BE2C (cell line): ENCODE results near the gene TRIM44.

Experiments used
- DNase-seq: peaks from one replicate; pipeline ENCODE4 v3.0.0-alpha.2; 2020
- H3K27me3 ChIP-seq: fragments of 250-450 bp; sonication (Bioruptor Pico); 2 replicates; pipeline ENCODE4 v1.5.1; 2020; ENCODE audit warnings: mild to moderate bottlenecking
- H3K36me3 ChIP-seq: fragments of 250-450 bp; sonication (Bioruptor Pico); 2 replicates; pipeline ENCODE4 v1.5.1; 2020; ENCODE audit warnings: mild to moderate bottlenecking
- H3K4me1 ChIP-seq: fragments of 250-450 bp; sonication (Bioruptor Pico); 2 replicates; pipeline ENCODE4 v1.5.1; 2020
- H3K4me3 ChIP-seq: 2 replicates; pipeline ENCODE4 v1.5.1; 2011; ENCODE audit warnings: low read depth, low read length
- H3K9me3 ChIP-seq: fragments of 250-450 bp; sonication (Bioruptor Pico); 2 replicates; pipeline ENCODE4 v1.5.1; 2020
- CTCF ChIP-seq: IDR thresholded peaks from 2 replicates; pipeline ENCODE4 v1.5.1; 2012; ENCODE audit warnings: mild to moderate bottlenecking, low read depth, low read length

Gene TRIM44

GRCh38 chr11:35814081-35814695, 151.6 kb downstream of the TRIM44 start:
- H3K4me3 ChIP-seq: no peak overlapping the region
- no peak for DNase-seq
- no peaks in the 10 kb centered on the region; the same call in 1 of the 2 replicates for H3K4me1 ChIP-seq
- H3K36me3 ChIP-seq: no peaks in the 10 kb centered on the region
- no peaks in the 10 kb centered on the region for H3K9me3 ChIP-seq
- no peaks in the 10 kb centered on the region for H3K27me3 ChIP-seq
- TF ChIP-seq CTCF: no peak

GRCh38 chr11:35814720-35815305, 152.2 kb downstream of the TRIM44 start:
- DNase-seq: no peak
- no peak for TF ChIP-seq CTCF
- H3K4me1 ChIP-seq: no peaks in the 10 kb centered on the region; the same call in 1 of the 2 replicates
- no peak overlapping the region for H3K4me3 ChIP-seq
- H3K9me3 ChIP-seq: no peaks in the 10 kb centered on the region
- H3K27me3 ChIP-seq: no peaks in the 10 kb centered on the region
- no peaks in the 10 kb centered on the region for H3K36me3 ChIP-seq

- no peaks in the 10 kb centered on the region for H3K9me3 ChIP-seq
- no peak overlapping the region for H3K4me3 ChIP-seq
- H3K36me3 ChIP-seq: no peaks in the 10 kb centered on the region
- no peak for DNase-seq
- no peak for TF ChIP-seq CTCF
- no peaks in the 10 kb centered on the region; the same call in 1 of the 2 replicates for H3K4me1 ChIP-seq
- no peaks in the 10 kb centered on the region for H3K27me3 ChIP-seq
These were observed 153.2 kb downstream of the TRIM44 start for GRCh38 chr11:35815556-35816315.

GRCh38 chr11:35820614-35821013, 158.0 kb downstream of the TRIM44 start:
- no peaks in the 10 kb centered on the region for H3K4me1 ChIP-seq
- H3K4me3 ChIP-seq: no peak overlapping the region
- H3K36me3 ChIP-seq: no peaks in the 10 kb centered on the region
- H3K9me3 ChIP-seq: no peaks in the 10 kb centered on the region
- DNase-seq: no peak
- no peak for TF ChIP-seq CTCF
- H3K27me3 ChIP-seq: no peaks in the 10 kb centered on the region

GRCh38 chr11:35822815-35823495, 160.4 kb downstream of the TRIM44 start:
- DNase-seq: no peak
- Histone ChIP-seq H3K9me3 (no peaks in the 10 kb centered on the region), H3K4me1 (no peaks in the 10 kb centered on the region), H3K27me3 (no peaks in the 10 kb centered on the region), H3K4me3 (no peak overlapping the region), H3K36me3 (no peaks in the 10 kb centered on the region)
- TF ChIP-seq CTCF: no peak
